Measurements from ENCODE around the gene PPP4R1. TPM values are rescaled to one million over a fixed set of nuclear protein-coding genes. Genes with fewer than 3 reads are reported as not detected.

The PPP4R1 gene
- total RNA-seq, 1 donor from 2014 or later: 115 TPM

DNA sequence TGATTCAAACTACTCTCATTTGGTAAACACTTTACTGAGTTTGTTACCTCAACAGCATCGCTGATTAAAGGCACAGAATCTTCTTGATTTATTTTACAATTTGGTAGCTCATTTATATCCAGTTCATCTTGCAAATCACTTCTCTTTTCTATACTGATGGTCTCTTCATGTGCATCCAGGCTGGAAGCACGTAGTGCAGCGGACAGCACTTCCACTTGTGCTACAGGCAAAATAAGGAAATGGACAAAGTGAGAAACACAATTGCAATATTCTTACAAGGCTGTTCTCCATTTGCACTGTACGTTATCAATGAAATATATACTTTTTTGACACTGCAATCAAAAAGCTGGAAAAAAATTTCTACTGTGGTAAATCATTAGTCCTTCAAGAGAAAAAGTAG is 51.0 kb downstream of the PPP4R1 start:
- no peak for DNase-seq (ENCODE audit: low spot score in 2 of 2, unreplicated experiment in 2 of 2)
- H3K9me3 Mint-ChIP-seq: no peaks in the 10 kb centered on the region
- no peak overlapping the region for H3K27ac Mint-ChIP-seq
- TF ChIP-seq CTCF (IDR thresholded peaks at IDR 0.05; ENCODE audit: unreplicated experiment): no peak
- peaks cover 40% of the 10 kb centered on the region for H3K36me3 Mint-ChIP-seq
- no peak overlapping the region for H3K4me3 Mint-ChIP-seq
- H3K4me1 Mint-ChIP-seq: no peaks in the 10 kb centered on the region
- H3K27me3 Mint-ChIP-seq (ENCODE audit: low read depth): no peaks in the 10 kb centered on the region

DNA sequence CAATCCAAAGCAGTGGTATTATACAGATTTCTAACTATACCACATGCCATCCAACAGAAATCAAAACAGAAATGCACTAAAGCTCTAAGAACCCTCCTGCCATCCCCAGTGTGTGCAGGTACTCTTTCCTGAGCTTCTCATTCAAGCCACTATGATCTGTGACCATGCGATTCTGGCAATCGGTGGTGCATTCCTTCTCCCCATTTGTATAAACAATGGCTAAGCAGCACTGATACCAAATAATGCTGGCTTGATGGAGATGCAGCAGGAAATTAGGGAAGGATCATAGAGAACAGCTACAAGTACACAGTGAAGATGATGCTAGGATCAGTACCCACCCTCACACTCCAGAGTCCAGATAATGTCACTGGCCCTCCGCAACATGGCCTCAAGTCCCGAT is 51.8 kb downstream of the PPP4R1 start:
- Mint-ChIP-seq H3K36me3 (peaks cover 43% of the 10 kb centered on the region), H3K4me3 (no peak overlapping the region), H3K9me3 (no peaks in the 10 kb centered on the region), H3K27ac (no peak overlapping the region), H3K27me3 (ENCODE audit: low read depth) (no peaks in the 10 kb centered on the region), H3K4me1 (no peaks in the 10 kb centered on the region)
- DNase-seq (ENCODE audit: low spot score in 2 of 2, unreplicated experiment in 2 of 2): no peak
- no peak for TF ChIP-seq CTCF (IDR thresholded peaks at IDR 0.05; ENCODE audit: unreplicated experiment)

DNA sequence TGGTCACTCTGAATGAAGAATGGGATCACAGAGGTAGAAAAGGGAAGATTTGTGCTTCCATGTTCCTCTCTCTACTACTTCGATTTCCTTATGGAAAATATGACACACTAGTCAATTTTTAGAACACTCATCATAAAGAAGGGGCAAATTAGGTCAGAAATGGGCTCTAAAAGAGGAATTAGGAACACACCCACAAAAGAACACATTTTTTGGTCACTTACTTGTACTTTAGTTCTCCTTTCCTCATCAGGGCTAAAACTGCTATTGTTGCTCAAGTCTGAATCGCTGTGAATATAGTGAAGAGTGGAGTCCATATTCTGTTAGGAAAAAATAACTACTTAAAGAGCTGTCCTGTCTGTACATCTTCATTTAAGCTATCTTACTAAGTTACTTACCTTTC is 52.6 kb downstream of the PPP4R1 start:
- no peak for TF ChIP-seq CTCF (IDR thresholded peaks at IDR 0.05; ENCODE audit: unreplicated experiment)
- Mint-ChIP-seq H3K4me3 (no peak overlapping the region), H3K9me3 (no peaks in the 10 kb centered on the region), H3K27me3 (ENCODE audit: low read depth) (no peaks in the 10 kb centered on the region), H3K27ac (no peak overlapping the region), H3K36me3 (peaks cover 44% of the 10 kb centered on the region), H3K4me1 (no peaks in the 10 kb centered on the region)
- no peak for DNase-seq (ENCODE audit: low spot score in 2 of 2, unreplicated experiment in 2 of 2)

DNA sequence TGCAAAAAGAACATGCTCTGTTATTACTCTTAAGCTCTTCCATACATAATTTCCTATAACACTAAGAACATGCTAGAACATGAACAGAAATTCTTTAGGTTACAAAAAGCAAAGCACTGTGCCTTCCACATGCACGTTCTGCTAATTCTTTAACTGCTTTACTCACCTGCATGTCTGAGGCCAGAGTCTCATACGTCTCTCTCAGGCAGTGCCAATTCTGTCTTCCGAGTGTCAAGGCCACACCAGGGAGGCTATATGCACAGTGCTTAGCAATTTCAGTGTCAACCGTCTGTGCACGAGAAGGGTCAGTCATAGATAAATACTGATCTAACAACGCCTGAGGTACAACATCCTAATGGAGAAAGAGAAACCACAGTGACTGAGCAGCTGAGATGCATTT is 55.1 kb downstream of the PPP4R1 start:
- H3K9me3 Mint-ChIP-seq: no peaks in the 10 kb centered on the region
- H3K4me1 Mint-ChIP-seq: no peaks in the 10 kb centered on the region
- no peak overlapping the region for H3K4me3 Mint-ChIP-seq
- TF ChIP-seq CTCF (IDR thresholded peaks at IDR 0.05; ENCODE audit: unreplicated experiment): no peak
- no peak for DNase-seq (ENCODE audit: low spot score in 2 of 2, unreplicated experiment in 2 of 2)
- H3K36me3 Mint-ChIP-seq: peaks cover 57% of the 10 kb centered on the region
- no peaks in the 10 kb centered on the region for H3K27me3 Mint-ChIP-seq (ENCODE audit: low read depth)
- H3K27ac Mint-ChIP-seq: peak overlapping the region; percentile 5

DNA sequence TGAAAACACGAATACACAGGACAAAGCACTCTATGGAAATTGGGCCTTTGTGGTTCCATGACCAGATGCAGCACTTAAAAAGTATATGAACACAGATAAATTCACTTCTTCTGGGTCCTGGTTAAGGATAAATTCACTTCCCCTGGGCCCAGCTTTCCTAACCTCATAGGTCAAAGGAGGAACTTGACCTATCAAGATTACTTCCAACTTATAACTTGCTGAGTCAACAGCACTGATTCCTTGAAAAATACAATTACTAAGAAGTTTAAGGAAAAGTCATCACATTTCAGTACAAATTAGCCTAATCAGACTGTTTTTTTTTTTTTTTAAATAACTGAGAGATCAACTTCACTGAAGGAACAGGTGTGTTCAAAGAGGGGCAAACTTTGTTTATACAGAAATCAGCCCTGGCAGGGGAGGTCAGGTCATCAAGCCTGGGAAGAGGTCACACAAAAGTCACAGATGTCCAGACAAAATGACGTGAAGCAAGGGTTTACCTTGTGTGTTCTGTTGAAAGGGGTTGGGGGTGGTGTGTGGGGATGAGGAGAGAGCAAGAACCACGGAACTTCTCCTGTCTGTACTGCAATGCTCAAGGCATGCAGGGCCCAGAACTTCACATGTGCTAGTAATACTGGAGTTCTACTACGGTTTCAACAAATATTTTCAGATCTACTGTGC is 55.8 kb downstream of the PPP4R1 start:
- H3K27ac Mint-ChIP-seq: peak overlapping the region; percentile 25
- DNase-seq (ENCODE audit: low spot score in 2 of 2, unreplicated experiment in 2 of 2): no peak
- no peak for TF ChIP-seq CTCF (IDR thresholded peaks at IDR 0.05; ENCODE audit: unreplicated experiment)
- no peaks in the 10 kb centered on the region for H3K27me3 Mint-ChIP-seq (ENCODE audit: low read depth)
- H3K4me1 Mint-ChIP-seq: no peaks in the 10 kb centered on the region
- H3K4me3 Mint-ChIP-seq: no peak overlapping the region
- H3K36me3 Mint-ChIP-seq: peaks cover 61% of the 10 kb centered on the region
- no peaks in the 10 kb centered on the region for H3K9me3 Mint-ChIP-seq

Data from mesothelial cell of epicardium (in vitro differentiated cells).